Body of pancreas (tissue), 4 donors: ENCODE measurements around the gene GPAM.
"Not testable (repeated sequence)": the region's sequence is repeated elsewhere in the genome, so short reads cannot be mapped to it uniquely, and the experiment has no call there.

Experiments
- POLR2A ChIP-seq, 3 donors: fragments of 450-650 bp; IDR thresholded peaks; one replicate each; pipeline ENCODE4 v1.6.1; 2016; ENCODE audit warnings: antibody characterized with exemption in 3 of 3, mild to moderate bottlenecking in 2 of 3
- TF ChIP-seq, protein P1 (sequence below), 7 experiments: fragments of 450-650 bp in 4 of 7; fragments of 200-600 bp in 3 of 7; sonication (generic) in 3 of 7; IDR thresholded peaks; one replicate each; pipeline ENCODE4 v1.5.1; 2016 to 2019; ENCODE audit warnings: antibody characterized with exemption in 7 of 7

DNA sequence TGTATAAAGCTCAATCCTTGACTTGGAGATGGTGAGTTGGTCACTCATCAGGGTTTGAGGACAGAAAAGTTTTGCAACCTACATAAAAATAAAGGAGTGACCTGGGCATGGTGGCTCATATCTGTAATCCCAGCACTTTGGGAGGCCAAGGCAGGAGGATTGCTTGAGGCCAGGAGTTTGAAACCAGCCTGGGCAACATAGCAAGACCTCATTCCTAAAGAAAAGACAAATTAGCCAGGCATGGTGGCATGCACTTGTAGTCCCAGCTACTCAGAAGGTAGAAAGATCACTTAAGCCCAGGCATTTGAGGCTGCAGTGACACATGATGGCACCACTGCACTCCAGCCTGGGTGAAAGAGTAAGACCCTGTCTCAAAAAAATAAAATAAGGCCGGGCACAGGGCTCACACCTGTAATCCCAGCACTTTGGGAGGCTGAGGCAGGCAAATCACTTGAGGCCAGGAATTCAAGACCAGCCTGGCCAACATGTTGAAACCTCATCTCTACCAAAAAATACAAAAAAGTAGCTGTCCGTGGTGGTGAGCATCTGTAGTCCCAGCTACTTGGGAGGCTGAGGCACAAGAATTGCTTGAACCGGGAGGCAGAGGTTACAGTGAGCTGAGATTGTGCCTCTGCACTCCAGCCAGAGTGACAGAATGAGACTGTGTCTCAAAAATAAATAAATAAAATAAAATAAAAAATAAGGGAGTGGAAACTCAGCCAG is 45.0 kb upstream of the GPAM start:
- TF ChIP-seq POLR2A (IDR thresholded peaks at IDR 0.05): not testable (repeated sequence)
- TF ChIP-seq, protein P1, sequence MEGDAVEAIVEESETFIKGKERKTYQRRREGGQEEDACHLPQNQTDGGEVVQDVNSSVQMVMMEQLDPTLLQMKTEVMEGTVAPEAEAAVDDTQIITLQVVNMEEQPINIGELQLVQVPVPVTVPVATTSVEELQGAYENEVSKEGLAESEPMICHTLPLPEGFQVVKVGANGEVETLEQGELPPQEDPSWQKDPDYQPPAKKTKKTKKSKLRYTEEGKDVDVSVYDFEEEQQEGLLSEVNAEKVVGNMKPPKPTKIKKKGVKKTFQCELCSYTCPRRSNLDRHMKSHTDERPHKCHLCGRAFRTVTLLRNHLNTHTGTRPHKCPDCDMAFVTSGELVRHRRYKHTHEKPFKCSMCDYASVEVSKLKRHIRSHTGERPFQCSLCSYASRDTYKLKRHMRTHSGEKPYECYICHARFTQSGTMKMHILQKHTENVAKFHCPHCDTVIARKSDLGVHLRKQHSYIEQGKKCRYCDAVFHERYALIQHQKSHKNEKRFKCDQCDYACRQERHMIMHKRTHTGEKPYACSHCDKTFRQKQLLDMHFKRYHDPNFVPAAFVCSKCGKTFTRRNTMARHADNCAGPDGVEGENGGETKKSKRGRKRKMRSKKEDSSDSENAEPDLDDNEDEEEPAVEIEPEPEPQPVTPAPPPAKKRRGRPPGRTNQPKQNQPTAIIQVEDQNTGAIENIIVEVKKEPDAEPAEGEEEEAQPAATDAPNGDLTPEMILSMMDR (IDR thresholded peaks at IDR 0.05): not testable (repeated sequence)
